K562 (cell line): Measurements from ENCODE around the gene PLEKHH2.

ENCODE experiments used
- DPF2 ChIP-seq: fragments of 450-650 bp; IDR thresholded peaks from 2 replicates; pipeline ENCODE4 v1.6.1; 2016
- EGR1 ChIP-seq: fragments of 450-650 bp; conservative IDR thresholded peaks from 2 replicates; pipeline ENCODE4 v1.6.1; 2017; ENCODE audit warnings: mild to moderate bottlenecking
- ESRRA ChIP-seq: fragments of 450-650 bp; IDR thresholded peaks from 2 replicates; pipeline ENCODE4 v1.6.1; 2014; ENCODE audit warnings: low read depth, mild to moderate bottlenecking, moderate library complexity, borderline replicate concordance
- JUNB ChIP-seq: fragments of 450-650 bp; formaldehyde crosslinking; conservative IDR thresholded peaks from 2 replicates; pipeline ENCODE4 v1.4.0; 2020; ENCODE audit warnings: mild to moderate bottlenecking
- POLR2A ChIP-seq: fragments of 450-650 bp; conservative IDR thresholded peaks from 2 replicates; pipeline ENCODE4 v1.6.1; 2016
- SMAD4 ChIP-seq: fragments of 250-450 bp; sonication (Bioruptor Pico); conservative IDR thresholded peaks from 2 replicates; pipeline ENCODE4 v1.8.0; 2021; ENCODE audit warnings: inconsistent platforms, mild to moderate bottlenecking, moderate library complexity
- TF ChIP-seq, protein P1 (sequence below), 2 experiments: fragments of 450-650 bp; formaldehyde crosslinking in 1 of 2; IDR thresholded peaks; 2 replicates each; pipeline versions ENCODE4 v1.4.0 to v1.6.1; 2014 to 2020; ENCODE audit warnings: mild to moderate bottlenecking in 2 of 2, borderline replicate concordance in 1 of 2, low read depth in 1 of 2
- TF ChIP-seq, protein P2 (sequence below), 3 experiments: IDR thresholded peaks in 2 of 3; conservative IDR thresholded peaks in 1 of 3; 2 replicates each; pipeline ENCODE4 v1.5.1; 2011 to 2012; ENCODE audit warnings: low read length in 3 of 3, mild to moderate bottlenecking in 3 of 3, control low read depth in 2 of 3, improper control_type of control experiment in 1 of 3, inconsistent platforms in 1 of 3, low read depth in 1 of 3, mixed read lengths in 1 of 3, moderate library complexity in 1 of 3; ENCODE audit not compliant: insufficient read depth in 2 of 3
- TF ChIP-seq, protein P3 (sequence below): sonication (generic); formaldehyde crosslinking; IDR thresholded peaks from 2 replicates; pipeline ENCODE4 v1.8.1; 2022; ENCODE audit warnings: missing genetic modification reagents

DNA sequence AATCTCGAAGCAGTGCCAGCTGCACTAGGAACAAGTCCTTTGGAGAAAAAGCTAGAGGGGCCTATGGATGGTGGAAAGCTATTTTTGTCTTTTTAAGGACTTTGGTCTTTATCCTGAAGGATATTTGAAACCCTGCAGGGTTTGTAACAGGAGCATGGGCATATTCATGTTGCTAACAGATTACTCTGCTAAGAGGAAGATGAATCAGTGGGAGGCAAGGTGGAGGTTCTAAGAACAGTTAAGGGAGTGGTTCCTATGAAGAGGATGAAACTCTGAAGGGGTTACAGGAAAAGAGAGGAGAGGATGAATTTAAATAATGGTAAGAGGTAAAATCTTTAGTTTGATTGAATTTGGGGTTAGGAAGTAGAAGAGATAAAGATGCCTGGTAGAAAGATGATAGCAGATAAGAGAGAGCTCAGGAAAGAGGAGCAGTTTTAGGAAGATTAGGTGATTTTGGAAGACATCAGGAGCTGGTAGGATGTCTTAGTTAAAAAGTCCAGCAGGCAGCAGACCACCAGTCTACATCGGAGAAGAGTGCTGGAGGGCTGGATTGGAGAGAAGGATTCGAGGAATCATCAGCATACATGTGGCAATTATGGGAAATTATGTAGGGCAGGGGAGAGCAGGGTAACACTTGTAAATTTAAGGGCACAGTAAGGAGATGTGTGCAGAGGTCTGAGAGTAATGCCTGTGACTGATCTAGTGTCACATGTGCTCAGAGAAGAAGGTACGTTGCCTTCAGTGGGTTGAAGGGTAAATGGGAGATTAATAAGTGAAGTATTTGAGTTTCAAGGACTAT is 78.4 kb downstream of the PLEKHH2 start:
- TF ChIP-seq ESRRA, result no peak
- no peak for TF ChIP-seq POLR2A
- TF ChIP-seq, protein P1, sequence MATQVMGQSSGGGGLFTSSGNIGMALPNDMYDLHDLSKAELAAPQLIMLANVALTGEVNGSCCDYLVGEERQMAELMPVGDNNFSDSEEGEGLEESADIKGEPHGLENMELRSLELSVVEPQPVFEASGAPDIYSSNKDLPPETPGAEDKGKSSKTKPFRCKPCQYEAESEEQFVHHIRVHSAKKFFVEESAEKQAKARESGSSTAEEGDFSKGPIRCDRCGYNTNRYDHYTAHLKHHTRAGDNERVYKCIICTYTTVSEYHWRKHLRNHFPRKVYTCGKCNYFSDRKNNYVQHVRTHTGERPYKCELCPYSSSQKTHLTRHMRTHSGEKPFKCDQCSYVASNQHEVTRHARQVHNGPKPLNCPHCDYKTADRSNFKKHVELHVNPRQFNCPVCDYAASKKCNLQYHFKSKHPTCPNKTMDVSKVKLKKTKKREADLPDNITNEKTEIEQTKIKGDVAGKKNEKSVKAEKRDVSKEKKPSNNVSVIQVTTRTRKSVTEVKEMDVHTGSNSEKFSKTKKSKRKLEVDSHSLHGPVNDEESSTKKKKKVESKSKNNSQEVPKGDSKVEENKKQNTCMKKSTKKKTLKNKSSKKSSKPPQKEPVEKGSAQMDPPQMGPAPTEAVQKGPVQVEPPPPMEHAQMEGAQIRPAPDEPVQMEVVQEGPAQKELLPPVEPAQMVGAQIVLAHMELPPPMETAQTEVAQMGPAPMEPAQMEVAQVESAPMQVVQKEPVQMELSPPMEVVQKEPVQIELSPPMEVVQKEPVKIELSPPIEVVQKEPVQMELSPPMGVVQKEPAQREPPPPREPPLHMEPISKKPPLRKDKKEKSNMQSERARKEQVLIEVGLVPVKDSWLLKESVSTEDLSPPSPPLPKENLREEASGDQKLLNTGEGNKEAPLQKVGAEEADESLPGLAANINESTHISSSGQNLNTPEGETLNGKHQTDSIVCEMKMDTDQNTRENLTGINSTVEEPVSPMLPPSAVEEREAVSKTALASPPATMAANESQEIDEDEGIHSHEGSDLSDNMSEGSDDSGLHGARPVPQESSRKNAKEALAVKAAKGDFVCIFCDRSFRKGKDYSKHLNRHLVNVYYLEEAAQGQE (IDR thresholded peaks at IDR 0.05; ENCODE audit: borderline replicate concordance), result no peak
- TF ChIP-seq, protein P1 (CRISPR knock-in tag; IDR thresholded peaks at IDR 0.05; ENCODE audit: low read depth), result no peak
- no peak for TF ChIP-seq EGR1
- TF ChIP-seq, protein P2, sequence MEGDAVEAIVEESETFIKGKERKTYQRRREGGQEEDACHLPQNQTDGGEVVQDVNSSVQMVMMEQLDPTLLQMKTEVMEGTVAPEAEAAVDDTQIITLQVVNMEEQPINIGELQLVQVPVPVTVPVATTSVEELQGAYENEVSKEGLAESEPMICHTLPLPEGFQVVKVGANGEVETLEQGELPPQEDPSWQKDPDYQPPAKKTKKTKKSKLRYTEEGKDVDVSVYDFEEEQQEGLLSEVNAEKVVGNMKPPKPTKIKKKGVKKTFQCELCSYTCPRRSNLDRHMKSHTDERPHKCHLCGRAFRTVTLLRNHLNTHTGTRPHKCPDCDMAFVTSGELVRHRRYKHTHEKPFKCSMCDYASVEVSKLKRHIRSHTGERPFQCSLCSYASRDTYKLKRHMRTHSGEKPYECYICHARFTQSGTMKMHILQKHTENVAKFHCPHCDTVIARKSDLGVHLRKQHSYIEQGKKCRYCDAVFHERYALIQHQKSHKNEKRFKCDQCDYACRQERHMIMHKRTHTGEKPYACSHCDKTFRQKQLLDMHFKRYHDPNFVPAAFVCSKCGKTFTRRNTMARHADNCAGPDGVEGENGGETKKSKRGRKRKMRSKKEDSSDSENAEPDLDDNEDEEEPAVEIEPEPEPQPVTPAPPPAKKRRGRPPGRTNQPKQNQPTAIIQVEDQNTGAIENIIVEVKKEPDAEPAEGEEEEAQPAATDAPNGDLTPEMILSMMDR (IDR thresholded peaks at IDR 0.05 in 2 of 3, conservative IDR thresholded peaks at IDR 0.05 in 1 of 3; ENCODE audit: insufficient read depth in 2 of 3, low read depth in 1 of 3, low read length in 3 of 3), result no peak
- TF ChIP-seq, protein P3, sequence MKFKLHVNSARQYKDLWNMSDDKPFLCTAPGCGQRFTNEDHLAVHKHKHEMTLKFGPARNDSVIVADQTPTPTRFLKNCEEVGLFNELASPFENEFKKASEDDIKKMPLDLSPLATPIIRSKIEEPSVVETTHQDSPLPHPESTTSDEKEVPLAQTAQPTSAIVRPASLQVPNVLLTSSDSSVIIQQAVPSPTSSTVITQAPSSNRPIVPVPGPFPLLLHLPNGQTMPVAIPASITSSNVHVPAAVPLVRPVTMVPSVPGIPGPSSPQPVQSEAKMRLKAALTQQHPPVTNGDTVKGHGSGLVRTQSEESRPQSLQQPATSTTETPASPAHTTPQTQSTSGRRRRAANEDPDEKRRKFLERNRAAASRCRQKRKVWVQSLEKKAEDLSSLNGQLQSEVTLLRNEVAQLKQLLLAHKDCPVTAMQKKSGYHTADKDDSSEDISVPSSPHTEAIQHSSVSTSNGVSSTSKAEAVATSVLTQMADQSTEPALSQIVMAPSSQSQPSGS (CRISPR knock-in tag), result no peak
- no peak for TF ChIP-seq SMAD4 (CRISPR knock-in tag)
- no peak for TF ChIP-seq JUNB (CRISPR knock-in tag)
- TF ChIP-seq DPF2, result peak; percentile 49
